GM12891 (cell line): ENCODE measurements around the gene UGT1A8.

Source experiments
- PAX5 ChIP-seq: IDR thresholded peaks from 2 replicates; pipeline ENCODE4 v1.6.1; 2011; ENCODE audit warnings: low read length, moderate library complexity, mild to moderate bottlenecking; ENCODE audit not compliant: insufficient read depth, severe bottlenecking
- POLR2A ChIP-seq: IDR thresholded peaks from 2 replicates; pipeline ENCODE4 v1.6.1; 2011; ENCODE audit warnings: low read depth, low read length, control low read depth
- POLR2AphosphoS5 ChIP-seq: IDR thresholded peaks from 2 replicates; pipeline ENCODE4 v1.6.1; 2011; ENCODE audit warnings: low read depth, low read length, control low read depth
- SPI1 ChIP-seq: IDR thresholded peaks from 2 replicates; pipeline ENCODE4 v1.6.1; 2011; ENCODE audit warnings: low read depth, low read length, control low read depth
- TAF1 ChIP-seq: IDR thresholded peaks from 2 replicates; pipeline ENCODE4 v1.6.1; 2011; ENCODE audit warnings: low read depth, low read length, control low read depth

DNA sequence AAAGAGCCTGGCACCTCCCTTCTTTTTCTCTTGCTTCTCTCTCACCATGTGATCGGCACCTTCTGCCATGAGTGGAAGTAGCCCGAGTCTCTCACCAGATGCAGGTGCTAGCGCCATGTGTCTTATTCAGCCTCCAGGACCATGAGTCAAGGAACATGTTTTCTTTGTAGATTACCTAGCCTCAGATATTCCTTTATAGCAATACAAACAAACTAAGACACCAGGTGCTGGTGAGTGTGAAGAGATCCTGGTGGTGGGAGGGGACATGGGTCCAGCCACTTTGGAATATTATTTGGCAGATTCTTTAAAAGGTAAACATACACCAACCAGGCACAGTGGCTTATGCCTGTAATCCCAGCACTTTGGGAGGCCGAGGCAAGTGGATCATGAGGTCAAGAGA is 45.0 kb upstream of the UGT1A8 start:
- no peak for TF ChIP-seq POLR2A
- no peak for TF ChIP-seq POLR2AphosphoS5
- TF ChIP-seq SPI1, result no peak
- TF ChIP-seq TAF1, result no peak
- TF ChIP-seq PAX5, result no peak
